Measurements from ENCODE around the gene RNF169.

The RNF169 gene

GRCh38 chr11:74748211-74749126, at the start of gene RNF169:
RNF169 (plus strand) TSS chr11:74748849; CDS start chr11:74748881, 32 bp downstream.
- peak; percentile 82 for DNase-seq

GRCh38 chr11:74699615-74700396, 48.8 kb upstream of the RNF169 start:
- DNase-seq: no peak

- no peak for DNase-seq
These were observed 47.3 kb upstream of the RNF169 start for GRCh38 chr11:74701351-74701750.

GRCh38 chr11:74702383-74703007, 46.2 kb upstream of the RNF169 start:
- DNase-seq: no peak

- no peak for DNase-seq
These were observed 45.4 kb upstream of the RNF169 start for GRCh38 chr11:74703211-74703610.

- no peak for DNase-seq
These were observed 41.5 kb upstream of the RNF169 start for GRCh38 chr11:74707182-74707581.

GRCh38 chr11:74707602-74708510, 40.8 kb upstream of the RNF169 start:
- DNase-seq: no peak

GRCh38 chr11:74709175-74709574, 39.5 kb upstream of the RNF169 start:
- no peak for DNase-seq

- DNase-seq: no peak
These were observed 38.2 kb upstream of the RNF169 start for GRCh38 chr11:74710281-74710938.

GRCh38 chr11:74713686-74714085, 35.0 kb upstream of the RNF169 start:
- no peak for DNase-seq

GRCh38 chr11:74714904-74715303, 33.7 kb upstream of the RNF169 start:
- no peak for DNase-seq

- DNase-seq: no peak
These were observed 31.3 kb upstream of the RNF169 start for GRCh38 chr11:74717221-74717969.

GRCh38 chr11:74719011-74719410, 29.6 kb upstream of the RNF169 start:
- no peak for DNase-seq

- DNase-seq: no peak
These were observed 27.8 kb upstream of the RNF169 start for GRCh38 chr11:74720596-74721478.

- DNase-seq: no peak
These were observed 27.2 kb upstream of the RNF169 start for GRCh38 chr11:74721479-74721835.

- DNase-seq: no peak
These were observed 25.1 kb upstream of the RNF169 start for GRCh38 chr11:74723511-74723910.

- DNase-seq: no peak
These were observed 22.9 kb upstream of the RNF169 start for GRCh38 chr11:74725701-74726100.

- DNase-seq: no peak
These were observed 22.0 kb upstream of the RNF169 start for GRCh38 chr11:74726547-74727182.

- DNase-seq: no peak
These were observed 19.3 kb upstream of the RNF169 start for GRCh38 chr11:74729397-74729796.
